GDM1 (cell line): ENCODE measurements around the gene RIMOC1.
"Not testable (repeated sequence)": the region's sequence is repeated elsewhere in the genome, so short reads cannot be mapped to it uniquely, and the experiment has no call there.

Experiments used
- DNase-seq: peaks from one replicate; lab custom pipeline; 2025; lab: John Stamatoyannopoulos, UW

RIMOC1 gene

DNA sequence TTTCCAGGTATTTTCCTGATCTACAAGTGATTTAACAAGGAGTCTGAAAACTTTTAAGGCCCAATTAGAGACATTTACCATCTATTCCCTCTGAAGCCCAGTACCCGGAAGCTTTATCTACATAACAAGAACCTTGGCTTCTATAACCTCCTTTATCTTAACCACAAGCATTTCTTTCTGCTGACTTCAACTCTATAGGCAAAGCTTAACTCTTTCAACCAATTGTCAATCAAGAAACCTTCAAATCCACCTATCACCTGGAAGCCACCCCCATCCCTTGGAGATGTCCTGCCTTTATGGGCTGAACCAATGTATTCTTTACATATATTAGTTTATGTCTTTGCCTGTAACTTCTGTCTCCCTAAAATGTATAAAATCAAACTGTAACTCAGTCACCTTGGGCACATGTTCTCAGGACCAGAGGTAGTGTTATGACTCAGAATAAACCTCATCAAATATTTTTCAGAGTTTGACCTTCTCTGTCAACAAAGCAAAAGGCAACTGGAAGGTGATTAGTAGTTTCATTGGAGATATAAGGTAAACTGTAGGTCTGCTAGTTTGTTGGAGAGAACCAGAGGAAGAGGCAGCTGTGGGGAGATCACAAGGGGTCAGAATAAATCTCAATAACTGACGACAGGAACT lies 13.0 kb upstream of the RIMOC1 start:
- no peak for DNase-seq

DNA sequence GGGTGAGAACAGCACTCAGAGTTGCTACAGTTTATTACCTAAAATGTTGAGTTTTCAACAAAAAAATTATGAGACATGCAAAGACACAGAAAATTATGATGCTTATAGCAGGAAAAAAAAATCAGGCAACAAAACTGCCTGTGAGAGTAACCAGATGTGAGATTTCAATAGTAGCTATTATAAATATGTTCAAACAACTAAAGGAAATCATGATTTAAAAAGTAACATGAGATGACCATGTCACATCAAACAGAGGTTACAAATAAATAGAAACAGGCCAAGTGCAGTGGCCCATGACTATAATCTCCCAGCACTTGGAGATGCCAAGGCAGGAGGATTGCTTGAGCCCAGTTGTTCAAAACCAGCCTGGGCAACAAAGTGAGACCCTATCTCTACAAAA lies 12.1 kb upstream of the RIMOC1 start:
- no peak for DNase-seq

DNA sequence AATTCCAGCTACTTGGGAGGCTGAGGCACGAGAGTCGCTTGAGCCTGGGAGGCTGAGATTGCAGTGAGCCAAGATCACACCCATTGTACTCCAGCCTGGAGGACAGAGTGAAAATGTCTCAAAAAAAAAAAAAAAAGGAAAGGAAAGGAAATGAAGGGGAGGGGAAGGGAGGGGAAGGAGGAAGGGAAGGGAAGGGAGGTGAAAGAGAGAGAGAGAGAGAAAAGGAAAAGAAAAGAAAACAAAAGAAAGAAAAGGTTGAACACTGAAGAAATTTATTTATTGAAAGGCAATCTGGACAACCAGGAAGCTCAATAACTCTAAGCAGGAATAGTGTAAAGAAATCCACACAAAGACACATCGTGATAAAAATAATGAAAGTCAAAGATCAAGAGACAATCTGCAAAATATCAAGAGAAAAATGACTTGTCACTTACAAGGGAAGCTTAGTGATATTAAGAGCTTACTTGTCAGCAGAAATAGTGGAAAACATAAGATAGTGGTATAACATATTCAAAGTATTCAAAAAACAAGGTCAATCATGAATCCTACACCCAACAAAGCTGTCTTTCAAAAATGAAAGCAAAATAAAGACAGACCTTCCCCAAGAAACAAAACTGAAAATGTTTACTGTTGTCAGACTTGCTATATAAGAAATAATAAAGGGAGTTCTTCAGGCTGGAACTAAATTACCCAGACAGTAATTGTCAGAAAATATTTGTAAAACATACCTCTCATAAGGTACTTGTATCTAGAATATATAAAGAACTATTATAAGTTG lies 10.9 kb upstream of the RIMOC1 start:
- DNase-seq: no peak

DNA sequence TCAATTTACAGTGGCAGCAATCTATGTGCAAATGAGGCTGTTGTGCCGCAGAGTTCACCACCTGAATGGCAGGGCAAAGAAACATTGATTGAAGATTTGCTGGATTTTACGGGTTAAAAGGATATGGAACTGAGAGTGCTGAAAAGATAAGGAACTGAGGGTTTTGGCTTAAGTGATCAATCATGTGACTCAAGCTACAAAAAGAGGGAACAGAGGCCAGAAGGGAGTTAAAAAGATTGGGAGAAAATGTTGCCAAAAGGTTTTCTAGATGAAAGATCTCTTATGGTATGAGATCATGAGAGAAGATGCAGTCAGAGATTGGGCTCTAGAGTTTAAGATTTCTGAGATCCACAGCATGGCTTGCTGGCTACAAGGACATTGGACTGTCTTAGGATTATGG lies 7.9 kb upstream of the RIMOC1 start:
- no peak for DNase-seq

DNA sequence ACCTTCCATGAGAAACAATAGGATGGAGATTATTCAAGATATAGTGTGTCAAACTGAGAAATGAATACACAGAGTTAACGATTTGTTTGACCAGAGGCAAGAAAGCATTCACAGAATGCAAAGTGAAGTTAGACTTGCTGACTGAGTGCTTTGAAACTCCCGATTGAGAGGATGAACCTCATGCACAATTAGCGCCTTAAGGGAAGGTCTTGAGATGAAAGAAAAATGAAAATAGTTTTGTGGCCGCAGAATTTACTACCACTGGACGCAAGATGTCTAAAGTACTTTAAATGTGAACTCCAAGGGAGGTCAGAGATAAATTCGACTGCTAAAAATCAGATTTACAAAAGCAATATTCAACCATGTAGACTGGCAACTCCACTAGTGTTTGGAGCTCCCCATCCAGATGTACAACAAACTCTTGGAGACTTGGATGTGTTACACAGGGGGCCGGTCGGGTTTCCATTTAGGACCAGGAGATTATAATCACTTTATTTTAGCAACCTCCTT lies 707 bp upstream of the RIMOC1 start:
- DNase-seq: no peak

DNA sequence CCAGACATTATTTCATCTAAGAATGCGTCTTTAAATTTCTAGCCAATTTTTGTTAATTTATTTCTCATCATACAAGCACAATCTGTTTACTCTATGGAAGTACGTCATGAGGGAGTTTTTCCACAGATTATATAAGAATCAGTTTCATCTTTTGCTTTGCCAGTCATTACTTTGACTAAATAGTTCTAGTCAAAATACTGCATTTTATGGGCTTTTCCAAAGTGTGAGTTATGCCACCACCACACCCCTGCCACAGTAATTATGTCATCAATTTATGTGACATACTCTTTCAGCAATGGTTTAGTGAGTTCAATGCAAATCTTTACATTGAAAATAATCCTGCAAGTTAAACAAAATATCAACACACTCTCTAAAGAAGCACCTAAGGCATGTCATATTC lies 2.0 kb downstream of the RIMOC1 start:
- DNase-seq: no peak

DNA sequence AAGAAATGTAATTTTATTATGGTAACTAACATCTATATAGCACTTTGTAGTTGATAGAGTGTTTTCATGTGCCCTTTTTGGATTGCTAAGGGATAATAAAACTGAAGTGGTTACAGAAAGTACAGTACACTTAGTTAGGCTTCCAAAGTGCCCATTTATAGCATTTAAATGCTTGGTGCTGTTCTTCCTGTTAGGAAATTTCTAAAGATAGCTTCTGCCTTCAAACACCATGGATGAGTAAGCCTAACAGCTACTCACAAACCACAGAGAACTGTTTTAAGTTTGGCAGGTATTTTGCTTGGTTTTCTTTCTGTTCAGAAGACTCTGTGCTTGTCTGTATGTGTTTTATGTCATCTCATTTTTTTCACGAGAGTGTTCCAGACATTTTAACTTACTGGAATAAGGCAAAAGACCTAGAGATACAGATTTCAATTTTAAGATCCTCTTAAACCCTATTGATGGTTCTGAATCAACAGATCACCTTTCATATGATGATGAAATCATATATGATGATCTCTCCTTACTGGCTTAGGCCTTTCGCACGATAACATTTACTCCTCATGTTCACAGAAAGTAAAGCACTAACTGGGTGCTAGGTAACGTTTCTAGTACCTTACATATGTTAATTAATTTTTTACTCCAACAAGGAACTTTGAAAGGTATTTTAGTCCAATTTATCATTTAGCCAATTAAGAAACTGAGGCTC lies 4.4 kb downstream of the RIMOC1 start:
- DNase-seq: no peak

DNA sequence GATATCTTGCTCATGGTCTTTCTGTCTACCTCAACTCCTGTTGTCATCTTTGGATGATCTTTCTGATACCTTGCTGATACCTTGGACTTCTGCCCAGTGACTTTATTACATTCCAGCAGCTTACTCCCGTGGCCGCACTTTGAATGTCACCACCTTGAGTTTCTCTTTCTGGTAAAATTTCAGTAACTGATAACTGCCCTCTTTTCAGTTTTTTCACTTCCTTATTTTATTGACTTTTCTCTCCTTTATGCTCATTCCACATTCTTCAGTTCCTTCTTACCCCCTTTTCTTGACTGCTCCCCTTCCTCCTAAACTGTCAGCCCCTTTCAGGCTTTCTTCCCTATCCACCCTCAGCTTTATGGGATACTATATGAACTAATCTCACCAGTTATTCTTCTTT lies 14.0 kb downstream of the RIMOC1 start:
- DNase-seq: no peak

DNA sequence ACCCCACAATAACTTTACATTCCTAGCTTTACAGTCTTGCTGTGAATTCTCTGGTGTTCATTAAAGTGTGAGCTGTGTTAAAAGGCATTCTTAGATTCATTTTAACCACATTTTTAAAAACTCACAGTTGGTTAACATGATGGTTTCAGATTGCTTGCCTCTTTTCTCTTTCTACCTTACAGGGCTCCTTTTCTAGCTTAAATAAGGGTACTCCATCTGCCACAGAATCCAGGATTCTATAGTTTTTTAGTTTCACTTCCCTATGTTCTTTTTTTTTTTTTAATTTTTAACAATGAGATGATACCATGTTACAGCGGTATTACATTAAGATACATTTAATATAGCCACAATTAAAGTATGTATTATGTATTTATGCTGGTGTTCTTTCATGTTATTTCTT lies 17.0 kb downstream of the RIMOC1 start:
- no peak for DNase-seq

DNA sequence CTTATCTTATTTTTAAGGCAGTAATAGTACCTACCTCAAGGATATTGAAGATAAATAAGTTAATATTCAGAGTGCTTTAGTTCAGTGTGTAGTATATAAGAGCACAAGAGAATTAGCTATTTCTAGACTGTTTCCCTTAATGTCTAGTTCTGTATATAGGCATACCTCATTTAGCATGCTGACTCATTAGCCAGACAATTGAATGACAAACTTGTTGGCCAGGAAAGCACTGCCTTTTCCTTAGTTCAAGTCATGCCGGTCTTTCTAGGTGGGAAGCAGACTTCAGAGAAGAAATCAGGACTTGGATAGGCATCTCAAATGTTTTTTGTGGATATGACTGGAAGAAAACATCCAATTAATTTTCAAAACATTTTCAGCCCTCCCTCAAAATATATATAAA lies 17.7 kb downstream of the RIMOC1 start:
- no peak for DNase-seq

DNA sequence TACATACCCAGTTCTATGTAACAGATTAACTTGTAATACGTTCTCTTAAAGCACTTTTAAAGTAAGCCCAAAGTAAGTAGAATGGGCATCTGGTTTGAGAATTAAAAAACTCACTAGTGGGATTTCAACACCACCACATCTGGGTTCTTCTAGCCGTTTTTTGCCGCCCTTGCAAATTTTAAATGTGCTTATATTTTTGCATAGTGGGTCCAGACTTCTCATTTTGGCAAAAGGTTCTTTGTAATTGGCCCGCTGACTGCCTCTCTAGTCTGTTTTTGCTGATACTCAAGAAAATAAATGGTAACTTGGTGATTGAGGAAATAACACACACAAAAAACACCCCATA lies 20.4 kb downstream of the RIMOC1 start:
- no peak for DNase-seq

DNA sequence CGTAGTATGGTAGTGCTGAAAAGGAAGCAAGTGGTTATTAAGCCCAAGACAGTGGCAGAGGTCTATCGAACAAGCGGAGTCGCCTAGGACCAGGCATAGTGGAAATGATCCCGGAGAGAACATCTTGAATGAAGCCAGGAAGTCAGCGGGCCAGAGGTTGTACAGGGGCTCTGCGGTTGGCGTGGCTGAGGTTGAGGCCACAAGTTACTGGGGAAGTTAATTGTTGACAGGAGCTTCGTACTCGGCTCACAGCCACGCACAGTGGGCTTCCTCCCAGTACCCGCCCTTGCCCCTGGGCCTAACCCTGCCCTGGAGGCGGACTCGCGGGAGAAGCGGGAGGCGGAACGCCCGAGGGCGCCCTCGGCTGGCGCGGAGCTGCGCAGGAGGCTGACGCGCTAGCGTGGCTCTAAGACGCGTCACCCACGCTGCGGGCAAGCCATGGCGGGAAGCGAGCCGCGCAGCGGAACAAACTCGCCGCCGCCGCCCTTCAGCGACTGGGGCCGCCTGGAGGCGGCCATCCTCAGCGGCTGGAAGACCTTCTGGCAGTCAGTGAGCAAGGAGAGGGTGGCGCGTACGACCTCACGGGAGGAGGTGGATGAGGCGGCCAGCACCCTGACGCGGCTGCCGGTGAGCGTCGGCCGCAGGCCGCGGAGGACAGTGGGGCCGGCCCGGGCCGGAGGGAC lies 20.9 kb downstream of the RIMOC1 start, which contains the start of gene FBXO4:
FBXO4 (plus strand) TSS at position 410 of the 683 bp plus-strand sequence; CDS start at position 439, 29 bp downstream.
- peak; percentile 91 for DNase-seq

DNA sequence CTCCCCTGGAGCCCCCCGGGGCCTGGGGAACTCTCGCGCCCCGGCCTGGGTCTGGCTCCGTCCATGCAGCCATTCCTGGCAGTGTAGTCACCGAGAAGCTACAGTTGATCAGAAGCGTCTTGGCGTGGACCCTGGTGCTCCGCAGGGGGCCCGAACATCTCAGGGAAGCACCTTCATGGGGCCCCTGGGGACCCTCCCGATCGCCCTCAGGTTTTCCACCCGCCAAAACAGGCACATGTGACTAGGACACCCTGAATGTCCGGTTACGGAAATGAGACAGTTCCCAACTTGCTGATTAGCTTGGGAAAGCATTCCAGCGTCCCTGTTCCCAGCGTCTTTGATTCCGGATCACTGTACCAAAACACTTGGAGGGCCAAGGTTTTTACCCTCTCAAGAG lies 21.4 kb downstream of the RIMOC1 start:
- peak; percentile 13 for DNase-seq

DNA sequence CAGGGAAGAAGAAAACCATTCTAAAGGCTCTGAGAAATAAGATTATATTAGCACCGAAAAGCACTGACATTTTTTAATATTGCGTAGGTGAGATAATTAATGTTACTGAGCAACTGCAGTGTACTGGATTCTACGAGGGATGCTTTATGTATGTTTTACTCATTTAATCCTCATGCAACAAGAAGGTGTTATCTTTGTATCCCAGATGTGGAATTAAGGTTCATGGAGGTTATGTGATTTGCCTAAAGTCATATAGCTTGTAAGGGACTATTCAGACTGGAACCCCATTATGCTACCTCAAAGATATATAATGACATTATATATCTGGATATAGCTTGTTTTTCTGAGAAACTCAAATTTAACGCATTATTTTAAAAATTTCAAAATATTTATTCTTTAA lies 23.5 kb downstream of the RIMOC1 start:
- DNase-seq: no peak

DNA sequence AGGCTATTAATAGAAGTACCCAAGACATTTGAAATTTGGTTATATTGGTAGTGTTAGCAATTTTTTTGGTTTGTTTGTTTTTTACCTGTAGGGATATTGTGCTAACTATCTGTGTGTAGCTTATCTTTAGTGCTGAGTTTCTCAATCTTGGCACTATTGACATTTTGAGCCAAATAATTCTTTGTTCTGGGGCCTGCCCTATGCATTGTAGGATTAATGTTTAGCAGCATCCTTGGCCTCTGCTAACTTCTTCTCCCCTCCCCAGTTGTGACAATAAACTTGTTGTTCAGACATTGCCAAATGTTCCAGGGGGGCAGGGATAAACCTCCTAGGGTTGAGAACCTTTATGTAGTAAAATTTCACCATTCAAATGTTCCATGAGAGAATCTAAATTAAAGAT lies 24.9 kb downstream of the RIMOC1 start:
- no peak for DNase-seq

DNA sequence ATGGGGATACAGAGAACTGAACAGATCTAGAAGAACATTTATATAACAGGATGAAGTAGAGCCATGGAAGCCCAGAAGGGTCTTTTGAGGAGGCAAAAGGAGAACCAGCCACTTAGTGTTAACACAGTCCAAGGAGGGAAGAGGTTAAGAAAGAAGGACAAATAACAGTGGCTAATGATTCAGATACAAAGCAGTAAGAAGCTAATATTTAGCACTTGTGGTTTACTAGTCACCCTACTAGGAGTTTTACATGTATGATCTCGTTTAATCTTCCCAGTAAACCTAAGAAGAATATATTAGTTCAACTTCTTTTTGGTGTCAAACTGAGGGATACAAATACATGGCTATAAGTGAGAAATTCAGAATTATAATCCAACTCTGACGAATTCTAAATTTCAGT lies 28.6 kb downstream of the RIMOC1 start:
- no peak for DNase-seq

DNA sequence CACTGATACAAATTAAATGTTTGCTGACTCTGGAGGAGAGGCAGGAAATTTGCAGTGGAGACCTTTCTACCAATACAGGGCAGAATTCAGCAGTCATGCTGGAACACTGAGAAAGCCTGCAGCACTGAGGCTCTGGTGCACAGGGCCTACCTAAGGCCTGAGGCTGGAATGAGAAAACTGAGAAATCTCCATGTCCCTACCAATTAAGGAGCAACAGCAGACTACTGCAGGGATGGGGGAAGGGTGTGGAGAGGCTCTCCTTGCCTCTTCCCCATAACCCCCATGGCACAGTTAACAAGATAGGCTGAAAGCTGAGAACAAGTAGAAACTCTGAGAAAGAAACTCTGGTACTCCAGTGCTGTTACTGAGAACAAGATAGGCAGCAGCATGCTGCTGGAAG lies 31.4 kb downstream of the RIMOC1 start:
- DNase-seq: no peak

DNA sequence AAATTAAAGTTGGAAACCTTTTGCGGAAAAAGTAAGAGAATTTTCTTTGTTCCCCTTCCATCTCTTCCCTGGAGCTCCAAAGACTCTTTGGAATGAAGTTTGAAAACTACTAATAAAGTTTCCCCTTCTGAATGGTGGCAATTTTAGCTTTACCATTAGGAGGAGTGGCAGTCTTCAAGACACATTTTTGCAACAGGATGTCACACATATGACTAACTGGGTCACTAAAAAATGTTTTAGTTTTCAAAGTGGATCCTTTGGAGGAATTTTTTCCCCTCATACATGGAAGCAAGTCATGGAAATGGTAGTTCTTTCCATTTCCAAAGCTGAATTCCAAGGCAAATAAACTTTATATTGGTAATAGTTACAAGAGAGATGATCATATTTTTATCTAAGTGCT lies 36.5 kb downstream of the RIMOC1 start:
- DNase-seq: no peak

DNA sequence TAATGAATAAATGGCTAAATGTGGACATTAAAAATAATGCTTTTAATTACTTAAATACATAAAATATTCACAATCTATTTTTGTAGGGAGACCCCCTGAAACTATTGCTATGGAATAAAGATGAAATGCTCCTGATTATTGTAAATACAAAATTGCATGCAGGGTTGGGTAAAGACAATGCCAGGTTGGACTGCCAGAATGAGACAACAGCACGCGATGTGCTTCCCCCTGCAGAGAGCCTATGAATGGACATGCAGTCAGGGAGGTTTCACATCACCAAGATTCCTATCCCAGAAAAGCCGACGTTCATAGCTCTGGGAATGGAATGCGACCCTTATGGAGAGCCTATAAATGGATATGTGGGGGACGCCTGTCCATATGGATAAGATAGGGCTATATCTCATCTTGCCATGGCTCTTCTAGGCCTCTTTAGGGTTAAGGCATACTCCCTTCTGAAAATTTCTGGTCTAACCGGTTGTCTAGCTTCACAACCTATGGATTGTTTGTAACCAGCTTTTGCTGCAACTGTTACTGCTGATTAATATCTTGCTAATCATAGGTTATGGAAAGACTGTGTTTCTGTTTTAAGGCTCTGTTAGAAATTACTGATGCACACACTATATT lies 41.3 kb downstream of the RIMOC1 start:
- DNase-seq: not testable (repeated sequence)

DNA sequence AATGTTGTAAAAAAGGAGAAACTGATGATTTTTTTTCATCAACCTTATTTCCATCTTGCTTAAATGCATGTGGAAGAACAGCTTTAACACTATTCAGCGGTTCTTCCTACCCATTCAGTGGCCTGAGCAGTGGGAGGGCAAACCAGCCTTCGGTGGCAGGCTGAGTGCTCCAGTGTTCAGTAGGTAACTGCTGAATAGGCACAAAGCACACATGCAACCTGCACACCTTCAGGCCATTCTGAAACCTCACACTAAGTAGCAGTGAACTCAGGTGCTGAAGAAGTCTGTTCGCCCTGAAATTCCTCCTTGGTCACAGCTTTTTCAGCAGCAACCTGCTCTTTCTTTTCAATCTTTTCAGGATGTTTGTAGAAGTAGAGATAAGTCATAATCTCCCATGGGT lies 47.1 kb downstream of the RIMOC1 start:
- no peak for DNase-seq
